SIG-M5 treated with dmso at 0.1 percent for 504 hours (cell line): Measurements from ENCODE around the gene CD300LG.
"Not testable (repeated sequence)": the region's sequence is repeated elsewhere in the genome, so short reads cannot be mapped to it uniquely, and the experiment has no call there.

ENCODE experiments used
- DNase-seq: peaks from one replicate; lab custom pipeline; 2025; ENCODE audit not compliant: unreplicated experiment; lab: John Stamatoyannopoulos, UW

Gene CD300LG, protein sequence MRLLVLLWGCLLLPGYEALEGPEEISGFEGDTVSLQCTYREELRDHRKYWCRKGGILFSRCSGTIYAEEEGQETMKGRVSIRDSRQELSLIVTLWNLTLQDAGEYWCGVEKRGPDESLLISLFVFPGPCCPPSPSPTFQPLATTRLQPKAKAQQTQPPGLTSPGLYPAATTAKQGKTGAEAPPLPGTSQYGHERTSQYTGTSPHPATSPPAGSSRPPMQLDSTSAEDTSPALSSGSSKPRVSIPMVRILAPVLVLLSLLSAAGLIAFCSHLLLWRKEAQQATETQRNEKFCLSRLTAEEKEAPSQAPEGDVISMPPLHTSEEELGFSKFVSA

DNA sequence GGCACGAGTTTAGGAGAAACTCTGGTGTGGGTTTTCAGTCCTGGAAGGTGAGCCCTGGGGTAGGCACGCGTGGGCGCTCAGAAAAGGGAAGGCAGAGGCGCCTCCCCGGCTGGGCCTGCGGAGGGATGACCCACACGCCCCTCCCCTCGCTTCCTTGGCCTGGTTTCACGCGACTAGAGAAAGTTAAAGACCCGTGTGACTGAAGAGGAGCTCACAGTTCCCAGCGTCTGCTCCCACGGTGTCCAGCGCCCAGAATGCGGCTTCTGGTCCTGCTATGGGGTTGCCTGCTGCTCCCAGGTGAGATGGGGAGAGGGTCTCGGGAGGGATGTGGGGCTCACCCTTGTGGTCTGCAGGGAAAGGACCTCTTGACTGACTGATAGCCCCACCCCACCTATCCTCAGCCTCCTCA is at the start of gene CD300LG:
Gene CD300LG (plus strand): TSS at position 214 of the 409 bp plus-strand sequence. CDS start 41 bp downstream, at position 255.
- no peak for DNase-seq

- DNase-seq: not testable (repeated sequence)
Measured at GRCh38 chr17:43798024-43798423, 49.0 kb upstream of the CD300LG start.

DNA sequence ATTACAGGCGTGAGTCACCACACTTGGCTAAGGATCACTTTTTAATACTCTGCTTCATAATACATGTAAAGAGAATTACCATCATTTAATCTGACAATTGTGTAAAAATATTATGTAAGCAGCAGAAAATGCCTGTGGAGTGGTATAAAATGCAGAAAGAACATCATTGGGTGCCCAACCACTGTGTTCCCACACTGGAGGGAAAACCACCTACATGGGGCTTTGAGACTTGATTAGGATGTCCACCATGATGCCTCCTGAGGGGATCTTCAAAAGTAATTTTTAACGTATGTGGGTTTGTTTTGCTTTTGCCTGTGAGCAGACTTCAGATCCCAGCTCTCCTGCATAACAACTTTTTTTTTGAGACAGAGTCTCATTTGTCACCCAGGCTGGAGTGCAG is 47.9 kb upstream of the CD300LG start:
- DNase-seq: no peak

- DNase-seq: no peak
Measured at GRCh38 chr17:43800736-43801135, 46.2 kb upstream of the CD300LG start.

DNA sequence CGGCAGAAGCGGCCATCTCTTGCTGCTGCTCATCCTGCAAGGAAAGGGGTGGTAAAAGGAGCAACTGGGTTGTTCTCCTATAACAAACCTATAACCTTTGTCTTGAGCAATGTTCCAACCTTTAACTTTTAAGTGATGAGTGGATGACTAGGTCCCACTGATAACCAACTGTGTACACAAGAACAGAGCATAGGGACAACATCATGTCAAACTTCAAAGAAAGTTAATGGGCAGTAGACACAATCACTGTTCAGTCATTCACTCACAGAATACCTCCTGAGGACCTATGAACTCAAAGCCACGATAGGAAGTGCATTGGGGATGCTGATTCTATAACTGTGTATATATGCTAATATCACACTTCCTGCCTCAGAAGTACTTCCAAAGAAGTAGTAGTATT is 45.1 kb upstream of the CD300LG start:
- no peak for DNase-seq

GRCh38 chr17:43803758-43804157 is 43.2 kb upstream of the CD300LG start:
- DNase-seq: no peak

DNA sequence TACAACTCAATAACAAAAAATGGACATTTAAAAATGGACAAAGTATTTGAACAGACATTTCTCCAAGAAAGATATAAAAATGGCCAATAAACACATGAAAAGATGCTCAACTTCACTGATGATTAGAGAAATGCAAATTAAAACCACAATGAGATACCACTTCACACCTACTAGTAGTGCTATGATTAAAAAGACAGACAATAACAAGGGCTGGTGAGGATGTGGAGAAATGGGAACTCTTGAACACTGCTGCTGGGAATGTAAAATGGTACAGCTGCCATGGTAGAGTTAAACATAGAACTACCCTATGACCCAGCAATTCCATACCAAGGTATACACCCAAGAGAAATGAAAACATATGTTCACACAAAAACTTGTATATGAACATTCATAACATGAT is 41.9 kb upstream of the CD300LG start:
- no peak for DNase-seq

- DNase-seq: peak; percentile 66
Measured at GRCh38 chr17:43808076-43808475, 38.9 kb upstream of the CD300LG start.

DNA sequence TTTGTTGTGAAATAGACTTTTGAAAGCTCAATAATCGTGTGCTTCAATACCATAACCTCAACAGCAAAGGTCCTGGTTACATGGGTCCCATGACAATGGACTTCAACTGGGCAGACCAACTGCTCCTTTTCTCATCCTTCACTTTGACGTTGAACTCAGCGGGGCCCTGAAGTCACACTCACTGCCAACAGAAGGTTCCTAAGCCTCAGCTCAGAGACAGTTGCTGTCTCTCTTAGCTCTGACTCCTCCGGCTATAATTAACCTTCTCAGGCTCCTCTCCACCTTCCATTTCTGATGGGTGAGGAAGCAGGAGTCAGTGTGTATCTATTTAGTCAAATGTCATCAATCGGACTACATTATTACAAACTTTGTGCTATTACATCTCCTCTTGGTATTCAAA is 37.9 kb upstream of the CD300LG start:
- no peak for DNase-seq

- DNase-seq: no peak
Measured at GRCh38 chr17:43810226-43810715, 36.7 kb upstream of the CD300LG start.

GRCh38 chr17:43810823-43811222 is 36.2 kb upstream of the CD300LG start:
- no peak for DNase-seq

- no peak for DNase-seq
Measured at GRCh38 chr17:43812396-43813265, 34.3 kb upstream of the CD300LG start.

DNA sequence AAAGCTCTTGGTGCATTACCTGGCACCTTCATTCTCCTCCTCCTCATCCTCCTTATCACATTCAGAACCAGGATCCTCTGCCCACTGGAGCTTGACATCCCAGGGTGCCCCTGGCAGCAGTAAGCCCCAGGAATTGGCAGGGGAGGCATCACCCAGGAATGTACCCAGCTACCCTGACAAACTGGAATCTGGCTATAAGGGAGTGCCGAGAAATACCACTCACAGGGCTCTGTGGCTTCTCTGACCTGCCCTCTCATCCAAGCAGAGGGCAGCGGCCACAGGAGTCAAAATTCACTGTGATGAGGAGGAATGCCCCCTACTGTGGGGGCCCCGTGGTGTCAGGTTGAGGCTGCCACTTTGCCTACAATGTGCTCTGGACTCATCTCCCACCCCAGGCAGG is 33.6 kb upstream of the CD300LG start:
- DNase-seq: no peak

DNA sequence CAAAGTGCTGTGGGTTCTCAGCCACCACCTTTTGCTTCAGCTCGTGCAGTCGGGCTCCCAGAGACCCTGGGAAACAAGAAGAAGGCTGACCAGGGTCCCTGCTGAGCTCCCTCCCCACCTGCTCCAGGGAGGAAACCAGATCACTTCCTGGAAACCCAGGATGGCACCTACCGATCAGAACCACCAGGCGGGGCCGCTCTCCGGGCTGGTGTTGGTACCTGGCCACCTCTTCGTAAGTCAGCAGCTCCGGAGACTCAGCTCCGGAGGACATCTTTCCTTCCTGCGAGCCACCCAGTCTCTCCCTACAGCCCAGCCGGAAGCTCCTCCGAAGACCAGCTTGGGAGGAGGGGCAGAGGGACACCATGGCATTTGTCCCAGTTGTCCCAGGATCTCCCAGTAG is 33.0 kb upstream of the CD300LG start:
- no peak for DNase-seq

- DNase-seq: peak; percentile 23
Measured at GRCh38 chr17:43814714-43815113, 32.3 kb upstream of the CD300LG start.

- DNase-seq: no peak
Measured at GRCh38 chr17:43816336-43817320, 30.3 kb upstream of the CD300LG start.

DNA sequence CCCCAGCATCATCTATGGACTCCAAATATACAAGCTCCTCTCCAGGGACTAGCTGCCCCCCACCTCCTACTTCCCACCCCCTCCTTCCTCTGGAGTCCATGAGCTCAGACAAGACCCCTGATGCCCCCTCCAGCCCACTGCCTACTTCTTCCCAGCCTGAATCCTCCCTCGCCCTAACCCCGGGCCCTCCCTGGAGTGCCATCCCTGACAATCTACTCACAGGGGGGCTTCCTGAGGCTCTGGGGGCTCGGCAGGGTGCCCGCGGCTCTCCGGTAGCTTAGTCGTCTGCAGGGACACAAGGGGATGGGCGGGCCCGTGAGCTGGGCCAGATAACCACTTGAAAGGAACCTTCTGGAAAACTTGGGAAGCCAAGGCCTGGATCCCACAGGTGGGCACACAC is 29.1 kb upstream of the CD300LG start:
- DNase-seq: no peak

DNA sequence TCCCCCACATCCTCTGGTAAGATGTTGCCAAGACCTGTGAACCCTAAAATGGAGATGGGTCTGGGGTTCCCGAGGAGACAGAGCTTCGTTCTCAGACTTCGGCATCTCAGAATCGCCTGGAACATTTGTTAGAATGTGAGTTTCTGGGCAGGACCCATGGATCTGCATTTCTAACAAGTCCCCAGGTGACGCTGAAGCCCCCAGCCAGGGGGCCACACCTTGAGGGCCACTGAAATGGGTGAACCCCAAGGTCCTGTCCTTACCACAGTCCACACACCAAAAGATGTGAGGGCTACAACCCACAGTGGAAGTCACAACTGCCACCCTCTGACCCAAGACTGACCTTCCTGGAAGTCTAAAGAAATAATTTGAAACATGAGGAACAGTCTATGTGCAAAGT is 28.0 kb upstream of the CD300LG start:
- DNase-seq: no peak

DNA sequence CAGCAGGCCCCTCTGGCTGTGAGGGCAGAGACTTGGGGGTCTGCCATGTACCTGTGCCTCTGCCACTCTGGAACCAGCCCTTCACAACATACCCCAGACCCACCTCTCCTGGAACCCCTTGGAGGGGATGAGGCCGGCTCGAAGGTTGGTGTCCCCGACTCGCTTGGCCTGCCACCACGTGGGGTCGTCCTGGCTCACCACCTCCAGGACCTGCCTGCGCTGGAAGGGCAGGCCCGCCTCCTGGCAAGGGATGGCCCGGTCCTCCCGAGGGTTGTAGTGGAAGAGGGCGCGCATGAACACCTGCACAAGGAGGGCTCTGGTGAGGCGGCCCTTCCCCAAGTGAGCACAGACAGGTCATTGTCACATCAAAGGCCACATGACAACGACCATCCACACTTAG is 26.2 kb upstream of the CD300LG start:
- DNase-seq: no peak

DNA sequence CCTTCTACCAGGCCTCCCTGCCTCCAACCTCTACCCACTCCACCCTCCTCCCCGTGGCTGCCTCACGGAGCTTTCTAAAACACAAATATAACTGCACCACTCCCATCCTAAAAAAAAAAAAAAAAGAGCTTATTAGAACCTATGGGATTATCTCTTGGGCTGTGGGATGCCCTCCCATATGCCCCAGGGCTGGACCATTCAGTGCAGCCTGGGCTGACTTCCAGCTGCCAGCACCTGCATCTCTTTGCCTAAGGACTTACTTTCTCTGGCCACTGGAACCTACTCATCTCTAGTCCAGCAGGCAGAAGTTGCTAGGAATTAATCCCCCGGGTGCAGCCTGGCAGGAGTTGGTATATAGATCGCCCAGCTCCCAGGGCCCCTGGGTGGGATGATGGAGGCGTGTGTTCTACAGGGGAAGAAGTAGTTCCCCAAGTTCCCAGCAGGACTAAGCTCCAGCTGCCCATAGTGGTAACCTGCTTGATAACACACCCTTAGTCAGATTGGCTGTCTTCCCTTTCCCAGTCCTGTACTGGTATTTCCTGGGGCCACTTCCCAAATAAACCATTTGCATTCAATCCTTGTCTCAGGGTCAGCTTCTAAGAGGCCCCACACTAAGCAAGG is 24.3 kb upstream of the CD300LG start:
- no peak for DNase-seq
